Pons (tissue), 1 donor: ENCODE measurements around the gene ADAMTS5.
A peak's percentile ranks its signal among the peaks of the same experiment; 100 is the strongest.

Experiments used
- DNase-seq: peaks from one replicate; pipeline ENCODE4 v3.0.0-alpha.2; 2016; ENCODE audit warnings: low spot score

Gene ADAMTS5

DNA sequence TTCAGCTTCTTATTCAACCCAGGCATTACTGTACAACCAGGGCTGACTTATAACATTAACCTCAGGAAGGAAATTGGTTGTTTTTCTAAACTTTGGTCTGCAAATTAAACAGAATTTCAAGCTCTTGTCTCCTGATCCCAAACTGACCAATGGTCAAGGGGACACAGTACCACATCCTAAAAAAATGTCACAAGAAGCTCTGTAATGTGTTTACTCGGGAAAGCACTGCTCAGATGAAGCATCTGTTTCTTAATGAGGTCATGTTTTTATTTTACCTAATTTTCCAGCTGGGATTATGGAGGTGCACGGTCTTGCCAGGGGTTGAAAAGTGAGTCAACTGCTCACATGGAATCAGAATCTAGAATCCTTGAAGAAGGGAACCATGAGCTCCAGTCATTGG is 18.7 kb downstream of the ADAMTS5 start:
- DNase-seq = no peak

DNA sequence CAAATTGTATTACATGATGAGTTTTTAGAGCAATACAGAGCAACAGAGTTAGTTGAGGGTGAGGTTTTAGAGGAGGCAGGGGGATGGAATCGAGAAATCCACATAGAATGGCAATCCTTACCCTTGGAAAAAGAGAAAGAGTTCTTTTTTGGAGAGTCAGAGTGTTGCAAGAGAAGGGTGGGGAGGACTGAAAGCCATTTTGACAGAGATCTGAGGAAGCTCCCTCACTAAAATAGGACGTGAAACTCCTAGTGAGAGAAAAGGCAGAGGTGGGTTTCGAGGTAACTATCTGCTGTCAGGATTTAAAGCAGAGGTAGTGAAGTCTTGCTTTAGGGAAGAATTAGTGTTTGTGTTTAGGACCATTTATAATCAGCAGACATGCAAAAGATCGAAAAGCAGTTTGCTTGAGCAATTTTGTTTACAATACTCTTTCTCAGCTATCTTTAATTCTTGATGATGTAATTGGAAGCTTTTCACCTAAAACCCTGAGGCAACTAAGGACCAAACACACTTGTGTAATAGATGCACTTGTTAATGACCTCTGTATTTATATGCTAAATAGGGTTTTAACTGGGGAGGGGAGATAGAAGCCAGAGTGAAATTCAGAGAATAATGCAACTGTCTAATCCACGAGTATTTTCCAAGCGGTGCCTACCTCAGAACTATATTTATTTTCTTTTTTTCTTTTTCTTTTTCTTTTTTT is 20.0 kb downstream of the ADAMTS5 start:
- no peak for DNase-seq

DNA sequence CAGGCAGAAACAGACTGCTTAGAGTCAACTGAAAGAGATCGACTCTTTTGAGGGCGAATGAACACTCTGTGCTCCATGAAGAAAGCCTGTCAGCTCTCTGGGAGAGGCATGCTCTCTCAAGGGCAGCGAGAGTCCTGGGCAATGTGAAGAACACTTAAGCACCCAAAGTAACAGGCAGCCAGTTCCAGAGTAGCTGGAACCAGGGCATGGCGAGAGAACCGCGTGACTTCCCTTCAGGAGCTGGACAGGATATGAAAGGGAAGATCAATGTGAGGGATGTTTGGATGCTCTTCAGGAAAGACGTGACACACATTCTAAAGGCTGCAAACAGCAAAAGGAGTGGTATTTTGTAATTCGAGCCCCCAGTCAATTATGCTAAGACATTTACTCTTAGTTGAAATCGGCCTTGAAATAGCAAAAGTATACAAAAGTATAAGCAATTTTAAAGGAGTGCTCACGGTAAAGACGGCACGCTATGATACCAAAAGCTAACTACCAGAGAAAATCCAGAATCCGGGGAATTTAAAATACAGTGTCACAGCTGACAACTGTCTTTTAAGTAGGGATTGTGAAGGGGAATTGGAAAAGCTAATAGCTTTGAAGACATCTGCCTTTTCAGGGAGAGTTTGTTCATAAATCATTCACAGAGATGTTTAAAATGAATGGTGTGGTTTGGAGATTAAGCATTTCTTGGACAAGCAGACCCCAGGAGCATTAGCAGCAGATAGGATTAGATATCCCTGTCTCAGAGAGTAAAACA is 20.8 kb downstream of the ADAMTS5 start:
- peak; percentile 59 for DNase-seq

DNA sequence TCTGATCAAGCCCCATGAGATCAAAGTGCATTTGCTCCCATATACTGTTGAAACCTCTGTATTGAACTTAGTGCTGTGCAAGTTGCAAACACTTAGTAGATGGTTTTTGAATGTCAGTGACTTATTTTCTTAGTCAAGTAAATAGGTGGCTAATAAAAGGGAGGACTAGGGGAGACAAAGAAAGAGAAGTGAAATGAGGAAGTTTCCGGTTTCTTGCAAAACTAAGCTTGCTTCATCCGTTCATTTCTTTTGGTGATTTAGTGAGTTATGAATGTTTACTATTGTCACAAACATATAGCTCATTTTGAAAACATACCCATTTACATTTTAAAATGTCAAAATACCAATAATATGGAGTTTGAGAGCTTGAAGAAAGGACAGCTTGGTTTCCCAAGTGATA is 23.0 kb downstream of the ADAMTS5 start:
- no peak for DNase-seq

- DNase-seq = no peak
Observed at GRCh38 chr21:26941421-26941820, 25.5 kb downstream of the ADAMTS5 start.

GRCh38 chr21:26939601-26940111 is 27.2 kb downstream of the ADAMTS5 start:
- DNase-seq = no peak

GRCh38 chr21:26936641-26937040 is 30.2 kb downstream of the ADAMTS5 start:
- DNase-seq = no peak

GRCh38 chr21:26935977-26936376 is 30.9 kb downstream of the ADAMTS5 start:
- DNase-seq = no peak

GRCh38 chr21:26934383-26934782 is 32.5 kb downstream of the ADAMTS5 start:
- DNase-seq = no peak

DNA sequence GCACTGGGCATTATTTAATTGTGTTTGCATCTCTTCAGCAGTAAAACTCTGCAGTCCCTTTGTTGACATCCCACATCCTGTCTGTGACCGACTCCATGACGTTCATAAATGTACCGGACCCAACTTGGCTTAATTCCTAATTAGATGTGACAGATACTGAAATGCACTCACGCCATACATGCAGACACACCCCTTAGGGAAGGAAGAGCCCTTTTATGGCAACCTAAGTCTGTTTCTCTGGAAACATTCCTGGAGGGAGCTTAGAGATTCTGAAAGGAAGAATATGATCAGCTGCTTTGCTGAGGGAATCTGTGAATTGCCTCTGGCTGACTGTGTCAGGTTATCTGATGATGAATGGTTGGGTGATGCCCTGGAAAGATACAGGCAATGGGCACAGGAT is 33.4 kb downstream of the ADAMTS5 start:
- no peak for DNase-seq

GRCh38 chr21:26925636-26926035 is 41.3 kb downstream of the ADAMTS5 start:
- DNase-seq = no peak

DNA sequence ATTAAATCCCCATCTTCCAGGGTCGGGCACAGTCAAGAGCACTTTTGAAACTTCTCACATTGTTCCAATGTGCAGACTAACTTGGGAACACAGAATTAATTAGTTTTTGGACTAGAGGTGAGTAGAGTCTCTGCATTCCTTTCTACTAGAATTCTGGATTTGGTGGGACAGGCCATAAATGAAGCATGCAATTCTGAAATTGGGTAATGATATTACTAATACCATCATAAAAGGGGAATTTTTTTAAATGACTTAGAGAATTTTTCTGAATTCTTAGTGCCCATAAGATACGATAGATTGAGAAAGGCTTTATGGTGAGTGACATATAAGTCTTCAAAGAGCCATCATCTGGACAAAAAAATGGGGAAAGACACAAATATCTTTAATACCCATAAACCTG is 41.8 kb downstream of the ADAMTS5 start:
- no peak for DNase-seq

GRCh38 chr21:26923986-26924385 is 42.9 kb downstream of the ADAMTS5 start:
- DNase-seq = no peak

DNA sequence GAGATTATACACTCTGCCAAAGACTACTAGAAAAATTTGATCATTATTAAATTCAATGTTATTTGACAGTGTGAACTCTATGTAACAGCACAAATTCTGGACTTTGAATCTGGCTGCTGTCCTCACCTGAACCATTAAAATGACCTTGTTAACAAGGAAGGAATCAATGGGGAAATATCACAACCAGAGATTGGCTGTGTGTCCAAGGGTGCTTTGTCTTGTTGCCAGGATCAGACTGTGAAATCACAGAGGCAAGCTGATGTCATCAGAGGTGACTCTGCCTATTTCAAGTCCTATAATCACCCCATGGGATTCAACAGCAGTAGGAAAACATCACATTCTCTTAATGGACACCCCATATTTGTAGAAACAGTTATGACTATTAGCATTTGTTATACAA is 46.8 kb downstream of the ADAMTS5 start:
- DNase-seq = no peak

DNA sequence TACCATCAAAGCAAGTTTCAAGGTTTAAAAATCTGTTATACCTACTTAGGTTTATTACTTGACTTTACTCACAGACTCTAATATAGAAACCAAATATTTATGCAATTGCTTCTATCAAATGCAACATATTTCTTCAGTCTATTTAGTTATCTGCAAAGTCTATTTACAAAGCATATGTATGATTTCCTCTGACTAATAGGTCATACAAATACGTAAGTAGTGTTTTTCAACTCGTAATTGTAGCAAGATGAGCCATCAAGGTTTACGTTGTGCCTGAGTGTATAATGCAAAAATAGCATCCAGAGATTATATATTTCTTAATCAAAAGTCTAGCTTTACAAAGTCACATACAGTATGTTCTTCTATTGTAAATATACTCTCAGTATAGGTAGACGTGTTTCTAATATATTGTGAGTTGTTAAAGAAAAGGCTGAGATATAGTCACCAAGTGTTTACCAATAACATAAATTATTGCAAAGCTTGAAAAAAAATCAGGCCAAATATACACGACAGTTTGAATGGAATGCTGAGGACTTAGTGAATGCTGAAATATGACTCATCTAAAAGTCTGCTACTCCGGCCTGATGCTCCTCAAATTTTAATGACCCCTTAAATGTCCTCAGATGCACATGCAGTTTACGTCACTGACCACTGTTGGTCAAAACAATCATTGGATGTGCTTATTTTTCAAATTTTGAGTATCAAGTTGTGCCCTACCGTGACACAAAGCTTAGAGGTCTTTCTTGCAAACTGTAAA is 48.4 kb downstream of the ADAMTS5 start:
- no peak for DNase-seq

- no peak for DNase-seq
Observed at GRCh38 chr21:26916799-26917198, 50.1 kb downstream of the ADAMTS5 start.

GRCh38 chr21:26914557-26914956 is 52.3 kb downstream of the ADAMTS5 start:
- peak; percentile 5 for DNase-seq

- DNase-seq = no peak
Observed at GRCh38 chr21:26912466-26912865, 54.4 kb downstream of the ADAMTS5 start.

DNA sequence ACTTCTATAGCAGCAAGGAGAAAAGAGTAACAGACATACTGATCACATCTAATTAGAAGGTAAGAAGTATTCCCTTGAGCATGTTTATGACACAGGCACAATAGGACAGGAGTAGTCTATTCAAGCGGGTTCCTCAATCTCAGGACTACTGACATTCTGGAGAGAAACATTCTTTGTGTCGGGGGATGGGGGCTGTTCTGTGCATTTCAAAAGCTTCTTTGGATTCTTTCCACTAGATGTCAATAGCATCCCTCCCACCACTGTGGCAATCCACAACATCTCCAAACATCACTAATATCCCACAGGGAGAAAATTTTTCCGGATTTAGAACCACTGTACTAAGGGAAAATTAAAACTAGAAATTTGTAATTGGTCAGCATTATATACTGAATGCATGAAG is 56.9 kb downstream of the ADAMTS5 start:
- DNase-seq = no peak

DNA sequence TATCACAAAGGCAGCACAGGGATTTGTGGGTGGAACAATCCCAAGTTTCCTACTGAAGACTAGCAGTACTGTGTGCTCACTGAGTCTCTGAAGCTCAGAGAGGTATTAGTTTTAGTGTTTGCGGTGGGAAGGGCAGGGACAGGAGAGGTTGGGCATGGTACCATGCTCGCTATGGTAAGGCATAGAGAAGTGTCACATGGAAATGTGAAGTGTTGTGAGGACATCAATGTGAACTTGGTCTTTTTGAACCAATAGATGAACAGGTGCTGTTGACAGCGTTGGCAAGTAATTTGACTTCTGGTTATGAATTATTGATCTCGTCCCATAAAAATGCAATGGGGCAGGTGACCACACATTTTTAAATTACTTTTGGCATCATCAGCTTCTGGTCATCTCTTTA is 65.9 kb downstream of the ADAMTS5 start:
- no peak for DNase-seq

DNA sequence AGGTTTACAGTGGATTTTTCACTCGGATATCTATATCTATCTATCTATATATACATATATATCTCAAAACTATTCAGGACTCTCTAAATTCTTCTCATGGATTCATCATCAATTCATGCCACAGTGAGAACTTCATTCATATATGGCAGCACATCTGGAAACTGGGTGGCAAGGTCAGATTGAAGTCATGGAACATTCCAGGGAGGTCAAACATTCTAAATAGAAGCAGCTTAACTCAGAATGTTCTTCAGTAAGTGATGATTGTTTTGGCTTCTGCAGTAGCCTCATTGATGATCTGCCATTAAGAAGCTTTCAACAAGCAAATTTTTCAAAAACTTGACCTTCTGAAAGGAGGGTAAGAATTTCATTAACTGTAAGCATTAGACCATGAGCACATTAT is 74.7 kb downstream of the ADAMTS5 start:
- no peak for DNase-seq

DNA sequence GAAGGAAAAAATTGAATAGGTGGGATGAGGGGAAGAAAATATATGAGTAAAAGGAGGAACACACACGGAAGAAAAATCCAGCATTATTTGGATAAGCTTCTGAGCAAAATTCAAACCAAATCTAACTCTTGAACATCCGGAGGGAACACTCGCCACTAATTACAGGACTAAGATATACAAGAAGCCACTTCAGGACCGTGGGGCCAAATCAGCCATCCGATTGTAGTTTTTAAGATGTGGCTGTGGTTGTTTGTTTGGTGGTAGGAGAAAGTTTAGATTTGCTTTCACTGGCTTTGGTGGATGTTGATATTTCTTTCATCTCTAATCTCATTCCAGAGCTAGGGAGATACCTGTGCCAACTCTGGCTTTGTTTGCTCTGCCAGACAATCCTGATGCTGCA is 78.0 kb downstream of the ADAMTS5 start:
- no peak for DNase-seq

DNA sequence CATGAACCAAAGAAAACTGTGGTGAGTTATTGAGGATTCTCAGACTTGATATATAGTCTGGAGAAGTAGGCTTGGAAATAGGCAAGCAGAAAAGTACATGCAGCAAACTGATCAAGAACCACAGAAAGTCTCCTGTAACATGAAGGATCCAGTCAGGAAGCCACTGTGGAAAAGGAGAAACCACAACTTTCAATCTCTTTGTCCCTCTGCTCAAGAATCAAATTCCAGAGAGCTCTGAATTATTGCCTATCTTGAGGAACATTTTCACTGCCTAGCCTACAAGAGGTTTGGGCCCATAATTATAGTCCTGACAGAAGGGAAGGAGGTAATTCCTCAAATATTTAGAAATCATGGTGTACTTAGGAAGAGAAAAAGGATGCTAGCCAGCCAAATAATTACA is 78.6 kb downstream of the ADAMTS5 start:
- no peak for DNase-seq
